Measurements from ENCODE around the gene CRY2.
A peak's percentile ranks its signal among the peaks of the same experiment; 100 is the strongest.
"Not testable (repeated sequence)": the region's sequence is repeated elsewhere in the genome, so short reads cannot be mapped to it uniquely, and the experiment has no call there.

CRY2 gene

DNA sequence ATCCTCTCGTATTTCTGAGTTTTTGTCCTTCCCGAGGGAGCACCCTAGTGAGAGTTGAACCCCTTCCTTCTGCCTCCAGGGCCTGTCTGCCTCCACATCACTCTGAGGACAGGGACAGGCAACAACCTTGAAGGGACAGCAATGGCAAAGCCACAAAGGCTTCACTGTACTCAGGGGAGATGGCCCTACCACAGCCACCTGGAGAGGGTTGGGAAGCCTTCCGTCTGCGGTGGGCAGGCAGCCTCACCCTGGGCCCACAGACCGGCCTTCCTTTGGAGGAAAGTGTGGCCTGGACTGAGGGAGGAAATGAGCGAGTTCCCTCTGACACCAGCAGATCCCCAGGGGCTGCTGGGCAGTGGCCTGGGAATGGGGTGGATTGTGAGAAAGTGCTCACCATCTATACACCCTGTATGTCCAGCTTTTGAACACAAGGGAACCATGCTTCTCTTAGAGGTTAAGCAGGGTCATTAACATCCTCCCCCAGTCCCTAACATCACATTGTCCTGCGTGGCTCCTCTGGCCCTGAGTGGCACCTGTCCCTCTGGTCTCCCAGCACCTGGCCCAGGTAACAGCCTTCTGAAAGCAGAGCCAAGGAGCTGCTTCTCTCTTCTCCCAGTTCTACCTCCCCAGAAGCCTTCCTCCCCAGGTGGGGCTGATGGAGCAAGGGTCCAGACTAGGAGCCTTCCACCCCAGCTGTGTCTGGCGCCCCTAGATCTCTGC lies 35.5 kb upstream of the CRY2 start:
- DNase-seq, result no peak

DNA sequence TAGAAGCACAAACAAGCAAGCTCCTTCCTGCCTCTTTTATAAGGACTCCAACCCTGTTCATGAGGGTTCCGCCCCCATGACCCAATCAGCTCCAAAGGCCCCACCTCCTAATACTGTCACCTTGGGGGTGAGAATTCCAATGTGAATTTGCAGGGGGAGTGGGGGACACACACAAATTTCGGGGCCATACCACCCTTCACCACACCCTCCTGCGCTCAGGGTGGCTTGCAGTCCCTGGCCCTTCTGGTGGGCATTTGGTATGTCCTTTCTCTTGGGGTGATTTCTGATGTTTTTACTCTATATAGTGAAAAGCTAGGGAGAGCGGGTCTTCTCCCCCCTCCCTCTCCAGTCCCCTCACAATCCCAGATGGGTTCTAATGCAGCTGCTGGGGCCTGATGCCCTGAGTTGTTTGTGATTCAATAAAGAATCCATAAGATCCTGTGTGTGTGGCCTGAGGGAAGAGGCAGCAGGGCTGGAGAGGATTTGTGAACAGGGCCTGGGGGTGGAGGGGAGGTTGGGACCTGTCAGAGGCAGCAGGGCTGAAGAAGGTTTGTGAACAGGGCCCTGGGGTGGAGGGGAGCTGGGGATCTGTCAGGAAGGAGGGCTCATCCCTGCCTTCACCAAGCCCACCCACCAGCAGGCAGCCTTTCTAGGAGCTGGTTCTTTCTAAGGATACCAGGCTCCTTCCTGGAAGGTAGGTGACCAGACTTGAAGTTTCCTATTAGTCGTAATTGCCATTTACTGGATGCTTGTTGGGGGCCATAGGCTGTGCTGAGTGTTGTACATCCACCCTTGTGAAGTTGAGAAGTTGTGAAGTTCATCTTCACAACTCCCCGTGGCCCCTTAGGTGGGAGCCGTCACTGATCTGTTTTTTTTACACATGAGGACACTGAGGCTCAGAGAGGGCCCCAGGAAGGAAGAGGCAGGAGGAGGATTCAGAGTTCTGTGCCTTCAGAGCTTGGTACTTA lies 34.4 kb upstream of the CRY2 start:
- no peak for DNase-seq

DNA sequence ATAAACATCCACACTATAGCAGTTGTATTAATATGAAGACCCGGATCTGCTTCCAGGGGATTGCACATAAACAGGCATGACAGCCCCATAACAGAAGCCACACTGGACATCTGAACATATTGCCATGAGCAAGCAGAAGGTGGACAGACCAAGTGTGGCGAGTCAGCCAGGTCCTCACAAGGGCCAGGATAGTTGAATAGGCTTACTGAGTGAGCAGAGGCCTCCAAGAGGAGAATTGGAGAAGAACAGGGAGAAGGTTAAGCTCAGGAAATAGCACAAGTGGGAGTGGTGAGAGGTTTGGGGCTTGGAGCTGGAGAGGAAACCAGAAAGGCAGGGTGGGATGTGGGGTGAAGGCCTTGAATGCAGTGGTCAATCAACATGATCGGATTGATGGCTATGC lies 31.5 kb upstream of the CRY2 start:
- DNase-seq, result no peak

DNA sequence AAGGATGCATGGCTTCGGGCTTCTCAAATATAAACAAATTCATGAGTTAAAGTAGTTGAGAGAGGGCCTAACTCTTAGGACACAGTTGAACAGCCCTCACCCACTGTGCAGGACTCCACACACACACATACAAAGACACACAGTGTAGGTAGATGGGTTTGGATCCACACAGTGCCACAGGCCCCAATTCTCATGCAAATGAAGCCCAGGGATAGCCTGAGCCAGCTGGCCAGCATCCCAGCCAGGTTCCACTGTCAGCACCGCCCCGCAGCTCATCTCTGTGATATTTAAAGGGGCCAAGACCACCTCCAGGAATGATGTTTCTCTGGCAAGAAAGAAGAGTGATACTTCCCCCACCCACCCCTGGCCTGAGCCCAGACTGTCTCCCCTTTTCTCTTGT lies 30.7 kb upstream of the CRY2 start:
- no peak for DNase-seq

DNA sequence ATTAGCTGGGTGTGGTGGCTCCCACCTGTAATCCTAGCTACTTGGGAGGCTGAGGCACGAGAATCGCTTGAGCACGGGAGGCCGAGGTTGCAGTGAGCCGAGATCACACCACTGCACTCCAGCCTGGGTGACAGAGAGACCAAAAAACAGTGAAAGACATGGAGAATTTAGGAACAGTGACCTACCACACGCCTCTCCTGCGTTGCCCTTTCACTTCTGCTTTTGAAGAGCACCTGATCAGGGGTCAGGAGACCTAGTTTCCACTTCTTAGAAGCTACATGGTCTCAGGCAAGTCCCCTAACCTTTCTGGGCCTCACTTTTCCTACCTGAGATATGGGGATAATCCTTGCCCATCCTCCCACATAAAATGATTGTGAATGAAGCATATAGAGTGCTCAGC lies 30.1 kb upstream of the CRY2 start:
- DNase-seq, result no peak

DNA sequence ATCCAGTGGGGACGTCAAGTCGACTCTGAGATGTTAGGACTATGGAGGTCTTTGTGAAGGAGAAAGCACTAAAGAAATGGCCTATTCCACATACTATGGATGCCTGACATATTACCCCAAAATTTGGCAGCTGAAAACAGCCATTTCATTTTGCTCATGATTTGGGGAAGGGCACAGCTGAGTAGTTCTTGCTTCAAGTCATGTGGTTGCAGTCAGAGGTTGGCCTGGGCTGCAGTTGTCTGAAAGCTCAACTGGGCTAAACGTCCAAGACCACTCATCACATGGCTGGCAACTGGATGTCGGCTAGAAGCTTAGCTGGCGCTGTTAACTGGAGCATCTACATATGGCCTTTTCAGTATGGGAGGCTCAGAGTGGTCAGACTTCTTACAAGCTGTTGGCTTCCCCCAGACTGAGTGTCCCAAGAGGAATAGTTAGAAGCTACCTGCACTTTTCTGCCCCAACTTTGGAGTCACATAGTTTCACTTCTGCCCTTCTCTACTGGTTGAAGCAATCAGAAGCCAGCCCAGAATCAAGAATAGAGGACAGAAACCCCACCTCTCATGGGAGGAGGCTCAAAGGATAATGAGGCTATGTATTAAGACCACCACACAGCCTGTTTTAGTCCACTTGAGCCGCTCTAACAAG lies 28.2 kb upstream of the CRY2 start:
- no peak for DNase-seq

DNA sequence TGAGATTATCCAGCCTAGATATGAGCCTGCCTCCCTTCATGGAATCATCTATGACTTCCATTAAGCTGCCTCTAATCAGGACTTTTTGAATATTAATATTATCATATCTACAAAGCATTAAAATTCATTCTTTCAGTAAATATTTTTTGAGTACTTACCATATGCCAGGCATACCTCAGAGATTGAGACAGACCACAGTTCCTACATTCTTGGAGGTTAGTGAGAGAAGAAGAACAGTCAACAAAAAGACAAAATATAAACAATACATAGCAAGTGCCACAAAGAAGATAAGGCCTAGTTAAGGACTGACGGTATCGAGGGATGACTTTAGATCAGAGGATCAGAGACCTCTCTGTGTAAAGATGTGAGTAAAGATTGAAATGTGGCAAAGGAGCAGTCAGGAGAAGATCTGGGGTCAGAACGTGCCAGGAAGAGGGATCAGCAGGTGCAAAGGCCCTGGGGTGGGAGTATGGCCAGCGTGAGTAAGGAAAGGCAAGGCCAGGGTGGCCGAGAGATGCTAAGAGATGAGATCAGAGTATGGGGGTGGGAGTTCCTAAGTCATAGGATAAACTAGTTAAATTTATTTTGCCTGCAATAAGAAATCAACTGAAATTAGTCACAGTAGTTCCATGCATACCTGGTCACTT lies 26.9 kb upstream of the CRY2 start:
- DNase-seq, result no peak

DNA sequence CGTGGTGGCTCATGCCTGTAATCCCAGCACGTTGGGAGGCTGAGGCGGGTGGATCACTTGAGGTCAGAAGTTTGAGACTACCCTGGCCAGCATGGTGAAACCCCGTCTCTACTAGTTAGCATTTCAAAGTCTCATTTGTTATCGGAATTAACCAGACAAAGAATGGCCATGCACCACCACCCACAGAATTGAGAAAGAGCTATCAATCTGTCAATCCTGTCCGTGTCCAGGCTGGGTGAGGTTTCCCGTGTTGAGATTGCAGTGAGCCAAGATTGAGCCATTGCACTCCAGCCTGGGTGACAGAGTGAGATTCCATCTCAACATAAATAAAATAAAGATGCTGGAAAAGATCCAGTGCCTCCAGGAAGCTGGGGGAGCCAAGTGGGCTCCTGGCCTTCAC lies 20.8 kb upstream of the CRY2 start:
- DNase-seq, result not testable (repeated sequence)

DNA sequence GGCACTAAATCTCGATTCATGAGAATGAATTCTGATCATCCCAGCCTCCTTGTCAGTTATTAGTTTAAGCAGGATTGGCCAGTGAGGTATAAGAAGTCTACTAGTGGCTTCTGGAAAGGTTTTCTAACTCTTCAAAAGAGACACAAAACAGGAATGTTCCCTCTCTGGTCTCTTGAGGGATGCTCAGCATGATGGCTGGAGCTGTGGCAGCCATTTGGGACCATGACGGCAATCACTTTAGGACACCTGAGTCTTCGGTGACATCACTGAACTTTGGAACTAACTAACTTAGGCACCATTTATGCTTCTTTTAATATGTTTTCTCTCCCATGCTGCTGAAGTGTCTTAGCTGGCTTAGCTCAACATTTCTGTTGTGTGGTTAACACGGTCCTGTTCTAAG lies 20.2 kb upstream of the CRY2 start:
- no peak for DNase-seq

DNA sequence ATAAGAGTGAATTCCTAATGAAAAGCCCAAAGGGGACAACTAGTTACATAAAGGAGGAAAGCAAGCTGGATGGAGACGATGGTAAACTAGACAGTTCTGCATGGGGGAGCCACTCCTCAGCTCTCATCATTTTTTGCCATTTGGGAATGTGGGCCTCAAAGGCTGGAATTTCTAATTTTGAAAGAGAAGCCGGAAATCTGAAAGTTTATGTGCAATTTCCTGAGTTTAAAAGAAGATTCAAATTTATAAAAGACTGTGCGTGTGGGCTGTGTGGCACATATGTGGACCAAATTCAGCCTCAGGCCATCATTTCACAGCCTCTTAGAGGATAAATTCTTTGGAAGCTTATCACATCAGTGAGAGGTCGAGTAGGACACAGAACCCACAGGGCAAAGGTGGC lies 18.3 kb upstream of the CRY2 start:
- DNase-seq, result no peak

DNA sequence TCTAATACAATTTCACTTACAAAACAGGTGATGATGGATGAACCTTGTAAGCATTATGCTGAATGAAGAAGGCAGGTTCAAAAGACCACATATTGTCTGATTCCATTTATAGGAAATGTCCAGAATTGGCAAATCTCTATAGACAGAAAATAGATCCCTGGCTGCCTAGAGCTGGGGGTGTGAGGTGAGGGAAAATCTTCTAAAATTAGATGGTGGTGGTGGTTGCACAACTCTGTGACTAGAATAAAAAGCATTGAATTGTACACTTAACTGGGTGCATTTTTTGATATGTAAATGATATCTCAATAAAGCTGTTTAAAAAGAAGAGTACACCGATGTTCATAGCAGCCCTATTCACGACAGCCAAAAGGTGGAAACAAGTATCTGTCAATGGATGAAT lies 16.7 kb upstream of the CRY2 start:
- no peak for DNase-seq

DNA sequence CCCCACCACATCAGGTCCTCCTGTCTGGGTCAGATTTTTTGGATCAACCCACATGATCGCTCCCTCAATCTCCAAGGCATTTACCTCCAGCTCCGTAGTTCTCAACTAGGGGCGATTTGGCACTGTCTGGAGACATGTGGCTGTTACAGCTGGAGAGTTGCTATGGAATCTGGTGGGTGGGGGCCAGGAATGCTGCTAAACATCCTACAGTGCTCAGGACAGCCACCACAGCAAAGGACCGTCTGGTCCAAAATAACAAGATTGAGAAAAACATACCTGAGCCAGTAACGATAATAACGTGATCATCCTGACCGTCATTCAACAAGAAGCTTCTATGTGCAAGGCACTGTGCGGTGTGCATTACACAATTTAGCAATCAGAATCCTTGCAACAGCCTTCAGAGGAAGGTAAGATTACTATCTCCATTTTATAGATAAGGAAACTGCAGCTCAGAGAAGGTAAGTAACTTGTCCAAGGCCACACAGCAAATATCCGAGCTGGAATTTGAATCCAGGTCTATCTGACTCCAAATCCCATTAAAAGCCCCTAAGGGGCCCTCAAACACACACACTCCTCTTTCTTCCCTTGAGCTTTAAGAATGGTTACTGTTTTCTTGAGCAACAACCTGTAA lies 14.3 kb upstream of the CRY2 start:
- no peak for DNase-seq

DNA sequence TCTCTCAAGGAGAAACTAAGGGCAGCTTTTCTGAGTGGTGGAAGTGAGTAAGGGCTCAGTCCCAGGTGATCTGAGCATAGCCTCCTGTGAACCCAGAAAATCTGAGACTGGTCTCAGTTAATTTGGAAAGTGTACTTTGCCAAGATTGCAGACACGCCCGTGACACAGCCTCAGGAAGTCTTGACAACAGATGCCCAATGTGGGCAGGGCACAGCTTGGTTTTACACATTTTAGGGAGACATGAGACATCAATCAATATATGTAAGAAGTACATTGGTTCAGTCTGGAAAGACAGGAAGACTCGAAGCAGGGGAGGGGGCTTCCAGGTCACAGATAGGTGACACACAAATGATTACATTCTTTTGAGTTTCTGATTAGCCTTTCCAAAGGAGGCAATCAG lies 13.5 kb upstream of the CRY2 start:
- no peak for DNase-seq

DNA sequence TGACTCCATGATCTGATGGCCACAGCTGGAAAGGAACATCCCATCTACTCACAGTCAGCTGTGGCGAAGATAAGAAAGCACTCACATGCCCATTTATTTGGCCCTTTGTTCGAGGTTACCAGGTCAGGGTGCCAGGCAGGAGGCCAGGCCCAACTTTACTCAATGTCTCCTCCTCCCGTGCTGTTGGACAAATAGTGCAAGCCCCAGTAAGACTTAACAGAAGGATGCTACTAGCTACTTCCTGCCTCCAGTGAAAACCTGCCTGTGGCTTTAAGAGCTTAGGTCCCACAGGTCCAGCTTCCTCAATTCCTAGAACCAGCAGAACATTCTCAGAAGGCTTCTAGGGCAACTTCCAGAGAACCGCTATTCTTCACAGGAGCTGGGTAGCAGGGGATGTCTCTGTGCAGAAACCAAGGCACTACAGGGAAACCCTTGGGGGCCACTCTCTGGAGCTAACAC lies 12.9 kb upstream of the CRY2 start:
- DNase-seq, result no peak

DNA sequence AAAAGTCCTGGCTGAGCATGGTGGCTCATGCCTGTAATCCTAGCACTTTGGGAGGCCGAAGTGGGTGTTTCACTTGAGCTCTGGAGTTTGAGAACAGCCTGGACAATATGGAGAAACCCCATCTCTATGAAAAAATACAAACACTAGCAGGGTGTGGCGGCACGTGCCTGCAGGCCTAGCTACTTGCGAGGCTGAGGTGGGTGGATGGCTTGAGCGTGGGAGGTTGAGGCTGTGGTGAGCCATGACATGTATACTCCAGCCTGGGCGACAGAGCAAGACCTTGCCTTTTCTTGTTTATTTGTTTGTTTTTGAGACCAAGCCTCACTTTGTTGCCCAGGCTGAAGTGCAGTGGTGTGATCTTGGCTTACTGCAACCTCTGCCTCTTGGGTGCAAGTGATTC lies 8.1 kb upstream of the CRY2 start:
- DNase-seq, result no peak

DNA sequence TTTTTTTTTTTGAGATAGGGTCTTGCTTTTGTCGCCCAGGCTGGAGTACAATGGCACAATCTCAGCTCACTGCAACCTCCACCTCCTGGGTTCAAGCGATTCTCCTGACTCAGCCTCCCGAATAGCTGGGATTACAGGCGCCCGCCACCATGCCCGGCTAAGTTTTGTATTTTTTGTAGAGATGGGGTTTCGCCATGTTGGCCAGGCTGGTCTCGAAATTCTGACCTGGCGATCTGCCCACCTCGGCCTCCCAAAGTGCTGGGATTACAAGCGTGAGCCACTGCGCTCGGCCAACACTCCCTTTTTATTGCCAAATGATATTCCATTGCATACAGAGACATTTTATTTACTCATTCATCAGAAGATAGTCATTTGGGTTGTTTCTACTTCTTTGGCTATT lies 7.0 kb upstream of the CRY2 start:
- not testable (repeated sequence) for DNase-seq

DNA sequence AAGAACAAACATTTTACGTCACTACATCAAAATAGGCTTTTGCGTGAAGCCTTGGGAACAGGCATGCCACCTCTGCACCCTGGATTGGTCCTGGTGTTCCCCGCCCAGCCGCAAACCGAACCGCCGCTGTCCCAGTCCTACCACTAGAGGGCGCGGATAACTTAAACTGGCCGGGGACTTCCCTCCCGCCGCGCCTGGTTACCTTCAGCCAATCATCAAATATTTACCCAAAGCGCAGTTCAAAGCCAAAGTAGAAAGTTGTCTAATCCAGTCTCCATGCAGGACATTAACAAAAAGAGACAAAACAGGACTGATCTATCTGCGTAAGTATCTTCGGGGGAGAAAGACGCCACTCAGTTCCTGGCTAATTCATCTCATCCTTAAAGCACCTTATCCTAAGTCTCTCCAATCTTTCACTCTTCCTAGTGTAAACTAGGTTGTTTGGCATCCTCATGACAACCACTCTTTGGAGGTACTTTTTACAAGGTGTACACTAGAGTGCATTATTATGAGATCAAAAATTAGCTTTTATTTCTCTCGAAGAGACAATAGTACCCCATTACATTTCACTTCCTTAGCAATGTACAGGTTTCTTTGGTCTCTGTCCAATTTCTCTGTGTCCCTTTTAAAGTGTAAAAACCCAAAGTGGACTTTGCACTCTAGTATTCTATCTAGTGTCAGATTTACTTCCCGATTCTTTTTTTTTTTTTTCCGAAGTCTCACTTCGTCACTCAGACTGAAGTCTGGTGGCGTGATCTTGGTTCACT lies 3.9 kb upstream of the CRY2 start:
- peak; percentile 84 for DNase-seq

DNA sequence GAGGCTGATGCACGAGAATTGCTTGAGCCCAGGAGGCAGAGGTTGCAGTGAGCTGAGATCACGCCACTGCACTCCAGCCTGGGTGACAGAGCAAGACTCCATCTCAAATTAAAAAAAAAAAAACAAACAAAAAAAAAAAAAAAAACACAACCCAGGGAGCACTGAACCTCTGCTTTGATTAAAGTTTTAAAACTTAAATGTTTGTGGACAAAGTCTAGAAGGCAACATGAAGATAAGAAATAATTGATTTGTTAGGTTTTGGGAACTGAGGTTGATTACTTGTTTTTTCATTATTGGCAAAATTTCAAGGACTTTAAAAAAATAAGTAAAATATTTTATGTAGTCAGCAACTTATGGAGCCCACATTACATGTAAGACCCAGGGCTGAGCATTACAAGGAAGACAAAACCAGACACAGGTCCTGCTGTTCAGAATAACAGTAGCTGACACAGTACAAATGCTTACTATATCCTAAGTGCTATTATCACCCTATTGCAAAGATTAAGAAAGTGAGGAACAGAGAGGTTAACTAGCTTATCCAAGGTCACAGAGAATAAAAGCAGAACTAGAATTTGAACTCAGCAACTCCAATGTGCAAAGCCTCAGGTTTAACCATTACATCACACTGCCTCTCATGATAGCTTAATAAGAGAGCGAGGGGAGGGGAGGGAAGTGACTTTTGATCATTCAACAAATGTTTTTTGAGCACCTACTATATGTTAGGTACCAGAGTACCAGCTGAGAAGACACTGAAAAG lies 2.3 kb upstream of the CRY2 start:
- no peak for DNase-seq

DNA sequence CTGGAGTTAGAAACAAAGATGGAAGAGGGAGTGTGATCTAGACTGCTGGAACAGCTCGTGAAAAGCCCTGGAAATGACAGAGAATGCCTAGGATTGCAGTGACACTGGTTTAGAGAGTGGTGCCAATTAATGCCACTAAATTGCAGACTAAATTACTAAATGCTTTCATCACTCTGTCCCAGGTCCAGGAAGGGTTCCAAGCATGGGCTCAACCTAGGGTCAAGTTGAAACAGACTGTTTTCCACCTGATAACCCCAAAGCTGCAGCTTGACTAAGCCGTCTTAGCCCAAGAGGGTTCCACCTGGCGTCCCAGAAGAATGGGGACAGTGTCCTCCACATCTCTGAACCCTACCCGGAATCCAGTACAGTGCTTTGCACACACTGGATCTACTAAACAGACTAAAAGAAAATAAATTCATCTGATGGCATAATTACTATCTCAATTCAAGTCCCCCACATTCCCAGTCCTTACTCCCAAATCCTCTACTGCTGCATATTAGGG lies 1.1 kb upstream of the CRY2 start:
- no peak for DNase-seq

DNA sequence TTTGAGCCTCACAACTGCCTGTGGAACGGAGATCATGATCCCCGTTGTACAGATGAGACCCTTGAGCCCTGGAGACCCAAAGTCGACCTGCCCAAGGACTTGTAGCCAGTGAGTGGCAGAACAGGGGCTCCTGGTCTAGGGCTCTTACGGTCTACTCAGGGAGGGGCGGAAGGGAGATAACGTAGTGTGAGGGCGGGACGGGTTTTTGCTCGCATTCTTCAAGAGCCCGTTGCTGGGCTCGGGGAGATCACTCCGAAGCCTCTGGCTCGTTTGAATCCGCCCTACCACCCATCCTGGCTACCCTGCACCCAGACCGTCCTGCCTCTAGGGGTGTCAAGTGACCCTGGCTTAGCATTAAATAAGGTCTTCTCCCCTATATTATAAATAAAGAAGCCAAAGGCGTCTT lies 639 bp downstream of the CRY2 start:
- peak; percentile 42 for DNase-seq

DNA sequence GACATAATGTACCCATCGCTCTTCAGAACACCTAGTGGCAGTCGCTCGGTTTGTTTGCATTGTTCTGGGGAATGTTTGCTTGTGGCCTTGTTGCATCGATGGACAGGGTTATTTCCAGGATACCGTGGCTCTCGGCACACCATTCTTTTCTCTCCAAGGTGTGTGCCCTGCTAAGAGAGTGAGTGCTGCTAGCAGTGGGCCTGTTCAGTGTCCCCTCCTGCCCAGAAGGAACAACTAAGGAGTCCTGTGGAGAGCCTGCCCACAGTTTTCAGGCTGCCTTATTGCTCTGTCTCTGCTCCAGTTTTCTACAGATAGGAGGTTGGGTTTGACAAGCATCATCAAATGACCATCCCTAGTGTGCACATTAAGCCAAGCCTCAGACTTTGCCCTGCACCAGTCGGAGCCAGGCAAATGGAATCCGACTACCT lies 1.4 kb downstream of the CRY2 start:
- no peak for DNase-seq
